Smooth muscle cell of the brain vasculature (primary cell): ENCODE data around the gene ITIH4.

Experiments
- DNase-seq: peaks from one replicate; pipeline ENCODE4 v3.0.0-alpha.2; 2012; ENCODE audit warnings: low read depth, low spot score

ITIH4 gene

GRCh38 chr3:52848617-52849016, 18.1 kb upstream of the ITIH4 start:
- no peak for DNase-seq

- no peak for DNase-seq
Observed at GRCh38 chr3:52847726-52848125, 17.3 kb upstream of the ITIH4 start.

- no peak for DNase-seq
Observed at GRCh38 chr3:52847241-52847640, 16.8 kb upstream of the ITIH4 start.

- no peak for DNase-seq
Observed at GRCh38 chr3:52846432-52846965, 16.0 kb upstream of the ITIH4 start.

- no peak for DNase-seq
Observed at GRCh38 chr3:52845691-52846431, 15.4 kb upstream of the ITIH4 start.

- DNase-seq: no peak
Observed at GRCh38 chr3:52845157-52845556, 14.7 kb upstream of the ITIH4 start.

GRCh38 chr3:52844290-52844975, 14.0 kb upstream of the ITIH4 start:
- DNase-seq: no peak

- DNase-seq: no peak
Observed at GRCh38 chr3:52843881-52844280, 13.4 kb upstream of the ITIH4 start.

- no peak for DNase-seq
Observed at GRCh38 chr3:52843108-52843865, 12.8 kb upstream of the ITIH4 start.

- DNase-seq: no peak
Observed at GRCh38 chr3:52842424-52842823, 12.0 kb upstream of the ITIH4 start.

- no peak for DNase-seq
Observed at GRCh38 chr3:52841981-52842340, 11.5 kb upstream of the ITIH4 start.

- DNase-seq: no peak
Observed at GRCh38 chr3:52841211-52841980, 10.9 kb upstream of the ITIH4 start.

- no peak for DNase-seq
Observed at GRCh38 chr3:52839892-52840545, 9.5 kb upstream of the ITIH4 start.

- DNase-seq: no peak
Observed at GRCh38 chr3:52839268-52839575, 8.8 kb upstream of the ITIH4 start.

GRCh38 chr3:52838561-52839267, 8.2 kb upstream of the ITIH4 start:
- no peak for DNase-seq

- DNase-seq: no peak
Observed at GRCh38 chr3:52836986-52837385, 6.5 kb upstream of the ITIH4 start.

GRCh38 chr3:52836471-52836845, 6.0 kb upstream of the ITIH4 start:
- DNase-seq: no peak

- no peak for DNase-seq
Observed at GRCh38 chr3:52835766-52836470, 5.4 kb upstream of the ITIH4 start.

- peak; percentile 36 for DNase-seq
Observed at GRCh38 chr3:52834871-52835501, 4.5 kb upstream of the ITIH4 start, which contains the start of gene MUSTN1. TSS of gene MUSTN1 (minus strand) at chr3:52835019. CDS start at chr3:52834948, 71 bp downstream.
